SW480 (cell line): ENCODE data around the gene TXNRD2.
A peak's percentile ranks its signal among the peaks of the same experiment; 100 is the strongest.

ENCODE experiments used
- DNase-seq: peaks from one replicate; pipeline ENCODE4 v3.0.0-alpha.2; 2016; ENCODE audit warnings: low spot score

The TXNRD2 gene

GRCh38 chr22:19979712-19980493, 38.3 kb upstream of the TXNRD2 start:
- no peak for DNase-seq

GRCh38 chr22:19978748-19979147, 37.1 kb upstream of the TXNRD2 start:
- no peak for DNase-seq

- no peak for DNase-seq
These were observed 36.0 kb upstream of the TXNRD2 start for GRCh38 chr22:19977296-19978243.

GRCh38 chr22:19976671-19977070, 35.1 kb upstream of the TXNRD2 start:
- DNase-seq: no peak

GRCh38 chr22:19975707-19976035, 34.1 kb upstream of the TXNRD2 start:
- no peak for DNase-seq

GRCh38 chr22:19974935-19975706, 33.5 kb upstream of the TXNRD2 start:
- no peak for DNase-seq

- peak; percentile 63 for DNase-seq
These were observed 32.7 kb upstream of the TXNRD2 start for GRCh38 chr22:19974268-19974861.

- no peak for DNase-seq
These were observed 32.1 kb upstream of the TXNRD2 start for GRCh38 chr22:19973551-19974267.

- no peak for DNase-seq
These were observed 31.3 kb upstream of the TXNRD2 start for GRCh38 chr22:19972652-19973550.

- no peak for DNase-seq
These were observed 30.6 kb upstream of the TXNRD2 start for GRCh38 chr22:19972251-19972650.

- DNase-seq: no peak
These were observed 29.9 kb upstream of the TXNRD2 start for GRCh38 chr22:19971276-19972124.

GRCh38 chr22:19970479-19971275, 29.1 kb upstream of the TXNRD2 start:
- peak; percentile 52 for DNase-seq

GRCh38 chr22:19970031-19970478, 28.4 kb upstream of the TXNRD2 start:
- DNase-seq: no peak

- DNase-seq: no peak
These were observed 27.7 kb upstream of the TXNRD2 start for GRCh38 chr22:19969141-19969928.

- DNase-seq: no peak
These were observed 26.9 kb upstream of the TXNRD2 start for GRCh38 chr22:19968450-19968891.

GRCh38 chr22:19967850-19968449, 26.3 kb upstream of the TXNRD2 start:
- DNase-seq: no peak
